Bronchial epithelial cell (primary cell): ENCODE measurements around the gene RFX4. TPM values are rescaled to one million over a fixed set of nuclear protein-coding genes. Genes with fewer than 3 reads are reported as not detected.

Experiments used
- DNase-seq: peaks from one replicate; pipeline ENCODE4 v3.0.0-alpha.2; 2010; ENCODE audit warnings: low read depth
- FAIRE-seq: peaks from 2 replicates; lab custom pipeline; 2011; peaks lifted over from hg19 to GRCh38; lab: Jason Lieb, UNC
- H3K27me3 ChIP-seq: 2 replicates; pipeline ENCODE4 v1.5.1; 2011; ENCODE audit warnings: low read length; ENCODE audit not compliant: control insufficient read depth, insufficient read depth
- H3K36me3 ChIP-seq: 2 replicates; pipeline ENCODE4 v1.5.1; 2011; ENCODE audit warnings: low read length; ENCODE audit not compliant: control insufficient read depth, insufficient read depth
- H3K4me3 ChIP-seq: 2 replicates; pipeline ENCODE4 v1.5.1; 2011; ENCODE audit warnings: mild to moderate bottlenecking, low read depth, low read length, control low read depth
- CTCF ChIP-seq: IDR thresholded peaks from 2 replicates; pipeline ENCODE4 v1.5.1; 2011; ENCODE audit warnings: mild to moderate bottlenecking, moderate library complexity, low read length, control low read depth, inconsistent platforms; ENCODE audit not compliant: insufficient read depth, severe bottlenecking
- total RNA-seq: library from RNA; depleted of rRNA; stranded (reverse); fragments of >200 nt; gene quantifications from 2 replicates; pipeline ENCODE4 v1.2.1, GENCODE V29; 2014

The RFX4 gene
- total RNA-seq, 1 donor from 2014 or later, result not detected

GRCh38 chr12:106651552-106651951, 68.7 kb downstream of the RFX4 start:
- no peak for TF ChIP-seq CTCF
- Histone ChIP-seq H3K4me3 (no peak overlapping the region), H3K36me3 (no peaks in the 10 kb centered on the region), H3K27me3 (no peaks in the 10 kb centered on the region)
- FAIRE-seq (no peak), DNase-seq (no peak)

GRCh38 chr12:106652510-106653015, 69.8 kb downstream of the RFX4 start:
- DNase-seq (no peak), FAIRE-seq (no peak)
- Histone ChIP-seq H3K36me3 (no peaks in the 10 kb centered on the region), H3K4me3 (no peak overlapping the region), H3K27me3 (no peaks in the 10 kb centered on the region)
- no peak for TF ChIP-seq CTCF

DNA sequence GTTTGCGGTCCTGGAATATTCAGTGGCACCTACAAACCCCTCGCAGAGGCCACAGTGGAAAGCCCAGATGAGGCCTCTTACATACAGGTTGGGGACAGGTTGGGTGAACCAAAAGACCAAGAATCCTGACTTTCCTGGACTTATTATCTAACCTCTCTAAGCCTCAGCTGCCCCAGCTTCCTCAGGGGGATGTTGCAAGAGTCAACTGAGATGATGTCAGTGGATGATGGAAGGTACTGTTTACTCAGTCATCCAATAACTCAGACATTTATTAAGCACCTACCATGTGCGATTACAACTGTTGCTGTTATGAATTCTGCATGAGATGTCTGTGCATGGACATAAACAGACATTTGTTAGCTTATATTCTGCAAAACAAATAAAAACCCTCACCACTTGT, 72.8 kb downstream of the RFX4 start:
- FAIRE-seq, result no peak
- peak; percentile 33 for DNase-seq
- TF ChIP-seq CTCF, result no peak

DNA sequence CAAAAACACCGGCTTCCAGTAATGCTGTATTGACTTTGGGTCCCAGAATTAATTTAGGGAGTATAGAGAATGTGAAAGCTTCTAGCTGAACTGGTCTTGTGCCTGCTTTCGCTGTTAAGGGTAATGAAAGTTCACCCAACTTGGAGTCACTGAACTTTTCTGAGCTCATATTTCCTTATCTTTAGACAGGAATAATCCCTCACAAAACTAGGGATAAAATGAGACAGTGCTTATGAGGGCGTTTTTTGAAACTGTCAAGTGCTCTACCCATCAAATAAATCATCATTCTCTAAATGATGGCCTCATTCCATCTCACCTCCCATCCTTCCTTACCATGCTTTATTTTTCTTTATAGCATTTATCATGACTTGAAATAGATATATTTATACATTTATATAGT, 74.7 kb downstream of the RFX4 start:
- no peak for TF ChIP-seq CTCF
- H3K27me3 ChIP-seq, result no peaks in the 10 kb centered on the region
- no peak overlapping the region for H3K4me3 ChIP-seq
- FAIRE-seq, result no peak
- no peaks in the 10 kb centered on the region for H3K36me3 ChIP-seq
- no peak for DNase-seq

More for the DNA sequence above, 72.8 kb downstream of the RFX4 start:
- Histone ChIP-seq H3K4me3 (no peak overlapping the region), H3K27me3 (no peaks in the 10 kb centered on the region), H3K36me3 (no peaks in the 10 kb centered on the region)

DNA sequence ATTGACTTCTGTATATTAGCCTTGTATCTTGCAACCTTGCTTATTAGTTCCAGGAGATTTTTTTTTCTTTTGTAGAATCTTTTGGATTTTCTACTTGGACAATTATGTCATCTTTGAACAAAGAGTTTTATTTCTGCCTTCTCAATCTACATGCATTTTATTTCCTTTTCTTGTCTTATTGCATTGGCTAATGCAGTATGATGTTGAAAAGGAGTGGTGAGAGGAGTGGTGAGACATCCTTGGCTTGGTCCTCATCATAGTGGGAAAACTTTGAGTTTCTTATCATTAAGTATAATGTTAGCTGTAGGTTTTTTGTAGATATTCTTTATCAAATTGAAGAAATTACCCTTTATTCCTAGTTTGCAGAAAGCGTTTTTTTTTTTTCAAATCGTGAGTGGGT, 80.6 kb downstream of the RFX4 start:
- no peaks in the 10 kb centered on the region for H3K27me3 ChIP-seq
- no peak overlapping the region for H3K4me3 ChIP-seq
- no peak for TF ChIP-seq CTCF
- H3K36me3 ChIP-seq, result no peaks in the 10 kb centered on the region
- FAIRE-seq (no peak), DNase-seq (no peak)

GRCh38 chr12:106669216-106669615, 86.4 kb downstream of the RFX4 start:
- TF ChIP-seq CTCF, result no peak
- peaks cover 8% of the 10 kb centered on the region for H3K27me3 ChIP-seq
- no peak overlapping the region for H3K4me3 ChIP-seq
- FAIRE-seq (no peak), DNase-seq (no peak)
- no peaks in the 10 kb centered on the region for H3K36me3 ChIP-seq
